Stimulated activated CD8-positive, alpha-beta memory T cell treated with anti-CD3 and anti-CD28 coated beads, Interleukin-12 subunit alpha, Interleukin-12 subunit beta, amount 100 ng/mL, for 1 hour (primary cell): ENCODE measurements around the gene EEPD1.

Experiments used
- DNase-seq: peaks from one replicate; pipeline ENCODE4 v3.0.0-alpha.2; 2020; ENCODE audit warnings: low read depth

Gene EEPD1

DNA sequence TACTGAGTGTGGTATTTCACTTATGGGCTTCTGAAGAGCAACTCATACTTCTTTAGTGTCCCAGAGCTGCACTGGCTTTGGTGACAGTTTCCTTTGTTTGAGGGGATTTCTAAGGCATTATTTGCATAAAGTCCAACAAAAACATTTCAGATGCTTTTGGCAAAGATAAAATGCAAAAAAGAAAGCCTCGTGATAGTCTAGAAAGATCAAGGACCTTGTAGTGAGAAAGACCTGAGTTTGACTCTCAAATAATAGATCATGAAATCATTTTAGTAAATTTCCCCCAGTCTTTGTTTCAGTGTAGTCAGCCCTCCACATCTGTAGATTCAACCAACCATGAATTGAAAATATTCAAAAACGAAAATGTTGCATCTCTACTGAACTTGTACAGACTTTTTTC lies 107.4 kb downstream of the EEPD1 start:
- no peak for DNase-seq

- DNase-seq, result no peak
These were observed 108.1 kb downstream of the EEPD1 start for GRCh38 chr7:36261019-36261754.

DNA sequence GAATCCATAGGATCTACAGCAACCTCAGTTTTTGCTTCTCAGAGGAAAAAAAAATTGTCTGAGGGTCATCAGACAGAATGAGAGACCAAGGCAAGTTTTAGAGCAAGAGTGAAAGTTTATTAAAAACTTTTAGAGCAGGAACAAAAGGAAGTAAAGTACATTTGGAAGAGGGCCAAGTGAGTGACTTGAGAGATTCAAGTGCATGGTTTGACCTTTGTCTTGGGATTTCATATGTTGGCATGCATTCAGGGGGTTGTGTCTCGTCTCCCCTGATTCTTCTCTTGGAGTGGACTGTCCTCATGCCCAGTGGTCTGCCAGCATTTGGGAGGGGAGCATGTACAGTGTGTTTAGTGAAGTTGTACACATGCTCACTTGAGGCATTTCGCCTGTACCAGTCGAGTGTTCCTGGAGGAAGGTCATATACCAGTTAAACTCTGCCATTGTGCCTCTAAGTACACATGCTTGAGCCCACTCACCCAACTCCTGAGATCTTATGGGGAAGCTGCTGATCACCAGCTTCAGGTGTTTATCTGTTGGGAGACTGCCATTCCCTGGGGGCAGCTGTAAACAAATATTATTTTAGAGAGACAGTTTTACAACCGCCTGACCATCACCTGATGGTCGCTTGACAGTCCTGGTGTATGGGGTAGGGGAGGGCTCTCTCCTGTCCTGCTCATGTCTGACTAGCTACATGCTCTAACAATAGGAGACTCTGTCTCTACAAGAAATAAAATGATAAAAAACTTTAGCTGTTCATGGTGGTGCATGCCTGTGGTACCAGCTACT lies 109.4 kb downstream of the EEPD1 start:
- no peak for DNase-seq

DNA sequence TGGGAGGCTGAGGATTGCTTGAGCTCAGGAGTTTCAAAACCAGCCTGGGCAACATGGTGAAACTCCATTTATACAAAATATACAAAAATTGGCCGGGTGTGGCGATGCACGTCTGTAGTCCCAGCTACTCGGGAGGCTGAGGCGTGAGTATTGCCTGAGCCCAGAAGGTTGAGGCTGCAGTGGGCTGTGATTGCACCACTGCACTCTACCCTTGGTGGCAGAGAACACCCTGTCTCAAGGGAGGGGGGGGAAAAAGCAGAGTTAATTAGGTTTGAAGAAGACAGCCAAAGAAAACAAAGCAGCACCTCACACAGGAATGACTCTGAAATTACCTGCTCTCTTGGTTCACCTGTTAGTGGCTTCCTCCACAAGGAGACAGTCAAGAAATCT lies 110.0 kb downstream of the EEPD1 start:
- DNase-seq, result no peak

DNA sequence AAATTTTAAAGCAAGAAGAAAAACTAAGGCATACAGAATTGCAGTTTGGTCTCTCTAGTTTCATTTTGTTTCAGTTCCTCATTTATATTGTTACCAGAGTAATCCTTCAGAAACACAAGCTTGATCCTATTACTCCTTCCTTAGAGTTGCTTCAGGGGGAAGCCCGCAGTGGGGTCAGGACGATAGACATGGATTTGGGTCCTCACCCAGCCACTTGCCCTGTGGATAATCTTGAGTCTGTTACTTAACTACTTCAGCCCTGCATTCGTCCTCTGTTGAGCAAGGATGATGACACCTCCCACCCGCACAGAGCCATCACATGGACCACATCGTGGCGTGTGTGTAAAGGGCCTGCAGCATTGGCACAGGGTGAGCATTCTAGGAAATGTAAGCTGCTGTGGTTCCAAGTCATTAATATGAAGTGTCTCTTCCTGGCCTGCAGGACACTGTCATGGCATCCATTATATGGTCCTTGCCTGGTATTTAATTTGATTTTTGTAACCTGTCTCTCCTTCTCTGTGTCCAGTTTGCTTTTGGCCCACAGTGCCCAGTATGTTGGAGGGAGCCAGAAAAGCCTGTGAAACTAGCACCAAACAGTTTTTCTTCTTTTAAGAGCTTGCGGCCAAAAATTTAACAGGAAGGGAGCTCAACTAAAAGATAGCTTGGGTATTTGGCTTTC lies 111.2 kb downstream of the EEPD1 start:
- DNase-seq, result no peak

- no peak for DNase-seq
These were observed 112.0 kb downstream of the EEPD1 start for GRCh38 chr7:36264913-36265516.

GRCh38 chr7:36265680-36266079 lies 112.6 kb downstream of the EEPD1 start:
- DNase-seq, result no peak

DNA sequence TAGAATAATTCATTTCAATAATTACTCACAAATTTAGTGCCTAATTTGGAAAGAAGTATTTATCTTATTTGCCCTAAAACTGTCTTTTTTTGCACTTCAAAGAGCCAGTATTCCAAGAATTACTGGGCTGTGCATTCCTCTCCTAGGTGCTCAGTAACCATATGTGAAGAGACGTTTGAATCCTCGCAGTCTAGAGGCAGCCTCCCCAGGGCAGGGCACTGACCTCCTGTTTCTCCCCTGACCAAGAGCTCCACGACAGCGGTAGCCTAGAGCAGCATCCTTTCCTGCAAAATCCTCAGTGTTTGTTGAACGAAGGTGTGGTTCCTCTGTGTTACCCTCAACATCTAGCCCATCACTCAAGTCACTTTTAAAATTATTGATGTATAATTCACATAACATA lies 113.1 kb downstream of the EEPD1 start:
- DNase-seq, result no peak

- DNase-seq, result no peak
These were observed 113.6 kb downstream of the EEPD1 start for GRCh38 chr7:36266683-36267082.

DNA sequence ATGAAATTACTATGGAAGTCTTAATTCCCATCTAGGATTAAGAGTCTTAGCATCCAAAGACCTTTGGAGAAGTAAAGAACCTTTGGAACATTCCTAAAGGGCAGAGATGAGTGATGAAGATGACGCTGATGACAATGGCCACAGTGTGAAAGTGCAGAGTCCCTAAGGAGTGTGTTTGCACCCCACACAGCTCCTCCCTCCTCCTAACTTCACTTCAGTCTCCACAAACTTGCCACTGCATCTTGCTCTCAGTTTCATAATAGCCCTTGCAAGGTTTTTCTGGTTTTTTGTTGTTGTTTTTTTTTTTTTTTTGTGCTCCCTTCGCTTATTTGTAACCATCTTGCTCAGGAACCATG lies 119.1 kb downstream of the EEPD1 start:
- no peak for DNase-seq

GRCh38 chr7:36272567-36273269 lies 119.7 kb downstream of the EEPD1 start:
- no peak for DNase-seq

DNA sequence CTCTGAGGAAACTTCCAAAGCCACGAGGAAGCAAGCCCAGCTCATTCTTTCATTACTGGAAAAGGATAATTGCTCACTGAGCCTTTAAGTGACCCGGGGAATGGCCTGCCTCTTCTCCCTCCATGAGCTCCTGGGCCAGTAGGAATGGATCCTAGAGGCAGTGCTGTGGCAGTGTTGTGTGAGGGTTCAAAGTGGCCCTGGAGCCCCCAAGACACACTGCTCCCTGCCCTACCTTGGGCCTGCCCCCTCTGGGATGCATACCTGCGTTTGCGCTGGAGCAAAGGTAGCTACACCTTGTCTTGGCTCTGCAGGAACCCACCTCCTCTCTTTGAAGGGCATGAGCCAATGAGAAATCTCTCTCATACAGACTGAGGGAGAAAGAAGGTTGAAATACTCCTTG lies 120.8 kb downstream of the EEPD1 start:
- no peak for DNase-seq

GRCh38 chr7:36275735-36276284 lies 122.8 kb downstream of the EEPD1 start:
- no peak for DNase-seq

DNA sequence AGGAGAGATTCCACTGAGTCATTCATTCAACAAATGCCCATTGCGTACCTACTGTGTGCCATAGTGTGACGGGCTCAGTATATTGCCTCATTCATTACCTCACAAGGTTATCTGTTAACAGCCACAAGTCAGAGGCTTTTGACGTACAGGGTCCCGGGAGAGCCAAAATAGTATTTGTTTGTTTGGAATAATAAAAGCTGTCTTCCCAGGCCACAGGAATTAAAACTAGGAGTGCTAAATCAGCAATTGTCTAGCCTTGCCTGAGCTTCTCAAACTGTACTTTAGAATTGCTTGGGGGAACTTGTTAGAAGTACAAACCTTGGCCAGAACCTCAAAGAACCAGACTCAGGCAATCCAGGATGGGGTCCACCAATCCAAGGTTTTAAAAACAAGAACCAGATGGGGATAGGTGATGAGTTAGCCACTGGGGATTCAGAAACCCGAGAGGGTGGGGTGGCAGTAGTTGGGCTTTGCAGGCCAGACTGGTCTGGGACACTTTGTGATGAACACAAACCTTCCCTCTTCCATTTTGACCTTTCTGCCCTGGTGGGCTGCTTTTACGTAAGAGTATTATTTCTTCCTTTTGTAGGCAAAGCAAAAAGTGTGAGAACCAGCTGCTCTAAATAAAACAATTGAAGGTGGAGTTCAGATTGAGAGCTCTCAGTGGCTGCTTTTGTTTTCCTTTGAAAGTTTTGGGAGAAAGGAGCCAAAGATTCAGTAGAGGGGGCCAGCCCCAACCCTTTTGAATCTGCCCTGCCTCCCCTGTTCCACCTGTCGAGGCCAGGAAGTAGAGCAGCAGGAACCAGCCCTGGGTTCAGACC lies 123.6 kb downstream of the EEPD1 start:
- no peak for DNase-seq

GRCh38 chr7:36277249-36277542 lies 124.1 kb downstream of the EEPD1 start:
- no peak for DNase-seq

- no peak for DNase-seq
These were observed 125.1 kb downstream of the EEPD1 start for GRCh38 chr7:36278069-36278619.

DNA sequence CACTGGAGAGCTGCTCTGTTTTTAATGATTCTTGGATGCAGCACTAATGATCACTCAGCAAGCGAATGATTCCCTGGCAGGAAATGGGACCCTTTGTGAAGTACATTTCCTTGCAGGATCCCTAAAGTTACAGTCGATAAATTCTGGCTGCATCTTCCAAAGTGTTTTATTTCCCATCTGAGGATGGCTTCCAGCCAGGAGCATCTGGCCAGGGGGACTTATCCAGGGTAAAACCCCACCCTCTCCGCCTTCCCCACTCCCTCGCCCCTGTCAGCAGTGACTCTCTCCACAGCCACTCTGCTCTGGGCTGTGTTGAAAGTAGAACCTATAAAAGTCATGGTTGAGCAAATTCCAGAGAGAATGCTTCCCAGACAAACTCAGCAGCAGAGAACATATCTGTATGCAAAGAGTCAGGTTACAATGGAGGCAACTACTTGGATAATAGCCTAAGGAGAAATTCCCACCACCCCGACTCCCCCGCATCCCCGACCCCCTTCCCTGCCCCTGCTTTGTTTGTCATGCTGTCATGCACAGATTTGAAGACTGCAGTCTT lies 125.6 kb downstream of the EEPD1 start:
- DNase-seq, result no peak

DNA sequence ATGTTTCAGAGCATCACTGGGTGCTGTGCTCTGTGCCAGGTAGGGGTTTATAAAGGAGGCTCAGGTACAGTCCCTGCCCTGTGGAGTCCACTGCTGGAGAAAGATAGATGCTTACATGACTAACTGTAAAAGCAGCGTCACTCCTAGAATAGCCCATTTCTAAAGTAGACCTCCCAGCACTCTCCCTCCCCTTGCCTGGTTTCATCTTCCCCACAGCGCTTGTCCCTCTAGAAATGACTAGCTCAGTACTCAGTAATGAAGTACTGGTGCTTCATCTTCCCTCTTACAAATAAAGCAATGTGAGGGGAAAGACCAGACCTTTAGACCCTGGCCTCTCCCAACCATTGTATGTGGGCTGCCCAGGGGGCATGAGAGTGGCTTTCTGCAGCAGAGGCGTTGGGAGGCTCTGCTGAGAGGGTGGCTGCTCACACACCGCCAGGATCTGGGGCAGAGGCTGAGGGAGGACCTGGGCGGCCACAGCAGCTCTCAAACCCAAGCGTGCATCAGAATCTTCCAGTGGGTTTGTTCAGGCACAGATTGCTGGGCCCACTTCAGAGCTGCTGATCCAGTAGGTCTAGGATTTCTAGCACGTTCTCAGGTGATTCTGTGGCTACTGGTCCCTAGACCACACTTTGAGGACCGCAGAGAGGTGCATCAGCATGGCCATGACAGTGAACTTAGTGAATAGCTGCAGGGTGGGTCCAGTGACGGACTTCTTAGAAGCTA lies 126.3 kb downstream of the EEPD1 start:
- DNase-seq, result no peak

- no peak for DNase-seq
These were observed 126.9 kb downstream of the EEPD1 start for GRCh38 chr7:36279926-36280315.
